Motor neuron (in vitro differentiated cells): ENCODE results near the gene ADAMTSL2. TPM values are rescaled to one million over a fixed set of nuclear protein-coding genes. Genes with fewer than 3 reads are reported as not detected.
A peak's percentile ranks its signal among the peaks of the same experiment; 100 is the strongest.

Experiments
- ATAC-seq, 8 experiments: fragments of 200-7000 bp; cut with Tn5 transposase; replicated peaks in 6 of 8; 2 replicates each; pipeline ENCODE4 v1.8.0; 2021; ENCODE audit warnings: mild to moderate bottlenecking in 8 of 8, moderate library complexity in 8 of 8
- H3K27ac ChIP-seq, 2 donors: fragments of 250-450 bp; sonication (Bioruptor Pico); 2 replicates each; pipeline ENCODE4 v1.9.0; 2021; ENCODE audit warnings: antibody characterized with exemption in 2 of 2, mild to moderate bottlenecking in 2 of 2, moderate library complexity in 1 of 2
- H3K4me1 ChIP-seq, 2 donors: fragments of 250-450 bp; sonication (Bioruptor Pico); replicated peaks in 1 of 2; 2 replicates each; pipeline ENCODE4 v1.6.1; 2021; ENCODE audit warnings: antibody characterized with exemption in 2 of 2, mild to moderate bottlenecking in 2 of 2, moderate library complexity in 1 of 2
- H3K4me3 ChIP-seq, 5 donors: fragments of 250-450 bp; sonication (Bioruptor Pico); 2 replicates each; pipeline ENCODE4 v1.9.0; 2021; ENCODE audit warnings: antibody characterized with exemption in 5 of 5, mild to moderate bottlenecking in 5 of 5, moderate library complexity in 4 of 5
- WGBS, 10 experiments: fragments of 450-650 bp; shearing (Covaris generic); methylation state at CpG; one replicate each; pipeline ENCODE4 v1.0.0; 2022; 5-methylcytosine and 5-hydroxymethylcytosine counted together
- in situ Hi-C, 9 experiments: fragments of 400-800 bp; cut with MboI; loops; one replicate each; pipeline ENCODE4 v1.15.0; 2021; ENCODE audit warnings: low sequenced_read_pairs in 9 of 9, low pct_unique_long_range_greater_than_20kb in 2 of 9; ENCODE audit not compliant: unreplicated experiment in 9 of 9
- total RNA-seq, 8 experiments: library from RNA; unstranded; fragments of 300-600 nt; gene quantifications; 2 replicates each; pipeline versions ENCODE4 v1.2.3 to v1.2.4, GENCODE V29; 2022

The ADAMTSL2 gene
- under 1 TPM in 7 of 8 experiments, not detected in 1; 0.10 to 0.93 (median 0.32) TPM for total RNA-seq

DNA sequence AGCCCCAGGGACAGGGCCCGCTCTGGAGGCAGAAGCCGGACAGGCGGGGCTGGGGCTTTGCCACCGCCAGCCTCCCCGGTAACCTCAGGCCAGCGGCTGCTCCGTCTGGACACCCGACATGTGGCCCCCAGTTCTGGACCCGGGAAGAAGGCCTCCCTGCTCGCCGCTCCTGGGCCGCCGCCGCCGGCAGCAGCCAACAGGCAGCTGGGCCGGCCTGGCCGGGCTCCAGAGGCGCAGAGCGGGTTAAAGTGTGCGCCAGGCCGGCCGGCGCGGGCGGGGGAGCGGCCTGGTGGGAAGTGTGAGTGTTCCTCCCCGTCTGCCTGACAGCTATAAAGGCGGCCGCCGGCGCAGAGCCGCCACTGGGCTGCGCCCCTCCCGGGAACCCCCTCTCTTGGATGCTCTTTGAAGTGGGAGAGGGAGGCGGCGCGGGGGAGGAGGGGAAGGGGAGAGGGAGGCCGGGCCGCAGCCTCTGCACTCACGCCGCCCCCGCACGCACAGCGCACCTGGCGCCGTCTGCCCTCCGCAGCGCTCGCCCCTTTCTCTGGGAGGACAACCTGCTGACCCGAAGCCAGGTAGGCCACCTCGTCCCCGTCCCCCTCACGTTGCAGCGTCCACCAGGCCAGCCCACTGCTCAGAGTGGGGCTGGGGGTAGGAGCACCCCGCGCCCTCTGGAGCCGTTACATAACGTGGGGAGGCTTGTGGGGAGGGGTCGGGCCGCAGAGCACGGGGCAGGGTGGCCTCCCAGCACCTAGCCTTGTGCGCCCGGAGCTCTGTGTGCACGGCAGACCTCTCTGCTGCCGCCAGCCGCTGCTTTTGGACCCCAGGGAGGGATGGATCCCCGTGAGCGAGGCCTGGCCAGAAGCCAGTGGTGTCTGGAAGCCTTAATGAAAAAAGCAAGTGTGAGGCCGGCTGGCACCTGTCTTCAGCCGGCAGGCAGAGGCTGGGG lies at the start of gene ADAMTSL2:
ADAMTSL2 (plus strand) TSS at position 359 of the 946 bp plus-strand sequence. CDS start 2,009 bp downstream, outside the sequence.
- 0 to 10% (median 1%) methylated on average over 1 to 8 of the region's 70 CpGs; no CpG with 5 or more reads in 6 of the 10 experiments for WGBS, 10 experiments

DNA sequence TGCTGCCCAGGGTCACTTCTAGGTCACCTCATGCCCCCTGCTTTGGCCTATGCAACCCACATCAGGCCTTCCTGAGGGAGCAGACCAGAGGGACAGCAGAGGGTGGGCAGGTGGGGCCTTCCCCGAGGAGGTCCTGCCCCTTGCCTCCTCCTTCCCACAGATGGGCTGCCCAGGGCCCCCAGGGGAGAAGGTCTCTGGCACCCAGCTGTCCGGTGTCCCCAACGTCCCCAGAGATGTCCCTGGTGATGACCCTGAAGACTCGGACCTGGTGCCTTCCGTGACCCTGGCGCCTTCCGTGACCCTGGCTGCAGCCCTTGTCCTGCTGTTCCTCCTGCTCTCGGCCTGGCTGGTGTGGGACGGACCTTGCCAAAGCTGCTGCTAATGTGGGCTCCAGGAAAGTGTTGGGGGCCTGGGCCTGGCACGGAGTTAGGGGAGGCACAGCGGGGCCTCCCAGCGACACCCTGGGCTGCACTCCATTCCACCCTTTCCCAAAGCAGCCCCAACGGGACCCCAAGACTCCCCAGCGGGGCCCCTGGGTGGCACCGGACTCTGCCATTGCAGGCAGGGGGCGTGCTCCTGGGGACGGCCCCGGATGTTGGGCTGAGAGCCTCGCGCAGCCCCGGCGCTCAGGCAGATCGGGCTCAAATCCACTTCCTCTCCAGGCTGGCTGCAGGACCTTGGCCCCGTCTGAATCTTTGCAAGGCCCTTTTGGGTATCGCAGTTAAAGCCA lies 48.8 kb upstream of the ADAMTSL2 start:
- H3K4me3 ChIP-seq: no peak overlapping the region
- in situ Hi-C loops: loop anchor here in 5 of 9 experiments (10.0 to 25.0 kb wide), 4 partner anchors 121 to 473 kb away; partner anchors contain the start of gene GTF3C5 (in 2 of the 5)
- 87% methylated on average over 4 of the region's 25 CpGs; no CpG with 5 or more reads in 9 of the 10 experiments for WGBS, 10 experiments

More for the DNA sequence above, at the start of gene ADAMTSL2:
- ATAC-seq: peak; percentile 83 to 87 (median 86)
- Histone ChIP-seq H3K27ac (peak within 1 kb of the TSS; percentile 15 to 38), H3K4me1 (peaks cover 30 to 39% of the 10 kb centered on the region in 2 donors), H3K4me3 (no peak within 1 kb of the TSS)
- in situ Hi-C loops: loop anchor here in 3 of 9 experiments (10.0 to 25.0 kb wide), 3 partner anchors 178 to 203 kb away; partner anchors contain the start of gene SARDH (in 1 of the 3)

DNA sequence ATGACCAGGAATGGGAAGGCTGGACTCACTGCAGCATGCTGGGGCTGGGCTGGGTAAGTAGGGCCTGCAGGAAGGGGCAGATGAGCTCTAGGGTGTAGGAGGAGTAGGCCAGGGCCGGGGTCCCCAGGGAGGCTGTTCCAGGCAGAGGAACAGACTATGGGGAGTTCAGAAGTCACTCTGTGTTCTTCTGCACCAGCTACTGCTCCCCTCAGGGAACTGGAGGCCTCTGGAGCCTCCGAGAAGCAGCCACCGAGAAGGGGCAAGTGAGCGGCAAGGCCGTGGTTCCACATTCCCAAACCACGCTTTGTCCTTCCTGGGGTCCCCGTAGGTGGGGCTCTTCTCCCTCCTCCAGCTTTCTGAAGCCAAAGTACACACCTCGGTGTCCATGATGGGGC lies 47.2 kb upstream of the ADAMTSL2 start:
- no peak overlapping the region for H3K4me3 ChIP-seq
- H3K4me1 ChIP-seq: peaks cover 7 to 8% of the 10 kb centered on the region in 2 donors
- ATAC-seq: no peak
- in situ Hi-C loops: loop anchor here in 5 of 9 experiments (10.0 to 25.0 kb wide), 4 partner anchors 123 to 475 kb away; partner anchors contain the start of gene GTF3C5 (in 2 of the 5)
- no peak overlapping the region for H3K27ac ChIP-seq
- WGBS, 10 experiments: 13 to 100% (median 89%) methylated on average over 1 to 5 of the region's 8 CpGs; no CpG with 5 or more reads in 5 of the 10 experiments

More for the DNA sequence above, 48.8 kb upstream of the ADAMTSL2 start:
- Histone ChIP-seq H3K4me1 (peaks cover 7 to 8% of the 10 kb centered on the region in 2 donors), H3K27ac (no peak overlapping the region)
- ATAC-seq: peak in 5 of 8 experiments; percentile 6 to 67 (median 12)

DNA sequence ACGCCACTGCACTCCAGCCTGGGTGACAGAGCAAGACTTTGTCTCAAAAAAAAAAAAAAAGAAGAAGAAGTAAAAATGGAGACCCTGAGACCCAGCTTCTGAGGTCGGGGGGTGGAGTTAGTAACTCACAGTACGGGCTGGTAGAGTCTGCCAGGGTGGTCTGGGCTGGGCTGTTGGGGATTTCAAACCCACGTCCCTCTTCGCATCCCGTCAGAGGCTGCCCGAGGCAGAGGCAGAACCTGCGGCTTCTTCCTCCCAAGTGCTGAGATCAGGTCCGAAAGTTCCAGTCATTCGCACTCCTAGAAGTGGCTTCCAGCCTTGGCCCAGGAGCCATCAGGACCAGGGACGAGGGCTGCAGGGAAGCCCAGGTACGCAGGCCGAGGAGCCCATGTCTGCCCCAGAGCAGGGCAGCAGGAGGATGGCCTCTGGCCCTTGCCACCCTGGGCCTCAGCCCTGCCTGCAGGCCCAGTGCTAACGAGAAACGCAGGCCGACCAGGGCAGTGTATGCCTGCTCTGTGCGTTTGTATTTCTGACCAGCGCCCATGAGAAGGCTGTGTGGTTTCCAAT lies 45.7 kb upstream of the ADAMTSL2 start:
- Histone ChIP-seq H3K4me1 (peaks cover 7 to 8% of the 10 kb centered on the region in 2 donors), H3K27ac (no peak overlapping the region), H3K4me3 (no peak overlapping the region)
- in situ Hi-C loops: loop anchor here in 5 of 9 experiments (10.0 to 25.0 kb wide), 4 partner anchors 124 to 476 kb away; partner anchors contain the start of gene GTF3C5 (in 2 of the 5)
- WGBS, 10 experiments: 50 to 100% (median 78%) methylated on average over 2 to 7 of the region's 18 CpGs; no CpG with 5 or more reads in 4 of the 10 experiments
- no peak for ATAC-seq

DNA sequence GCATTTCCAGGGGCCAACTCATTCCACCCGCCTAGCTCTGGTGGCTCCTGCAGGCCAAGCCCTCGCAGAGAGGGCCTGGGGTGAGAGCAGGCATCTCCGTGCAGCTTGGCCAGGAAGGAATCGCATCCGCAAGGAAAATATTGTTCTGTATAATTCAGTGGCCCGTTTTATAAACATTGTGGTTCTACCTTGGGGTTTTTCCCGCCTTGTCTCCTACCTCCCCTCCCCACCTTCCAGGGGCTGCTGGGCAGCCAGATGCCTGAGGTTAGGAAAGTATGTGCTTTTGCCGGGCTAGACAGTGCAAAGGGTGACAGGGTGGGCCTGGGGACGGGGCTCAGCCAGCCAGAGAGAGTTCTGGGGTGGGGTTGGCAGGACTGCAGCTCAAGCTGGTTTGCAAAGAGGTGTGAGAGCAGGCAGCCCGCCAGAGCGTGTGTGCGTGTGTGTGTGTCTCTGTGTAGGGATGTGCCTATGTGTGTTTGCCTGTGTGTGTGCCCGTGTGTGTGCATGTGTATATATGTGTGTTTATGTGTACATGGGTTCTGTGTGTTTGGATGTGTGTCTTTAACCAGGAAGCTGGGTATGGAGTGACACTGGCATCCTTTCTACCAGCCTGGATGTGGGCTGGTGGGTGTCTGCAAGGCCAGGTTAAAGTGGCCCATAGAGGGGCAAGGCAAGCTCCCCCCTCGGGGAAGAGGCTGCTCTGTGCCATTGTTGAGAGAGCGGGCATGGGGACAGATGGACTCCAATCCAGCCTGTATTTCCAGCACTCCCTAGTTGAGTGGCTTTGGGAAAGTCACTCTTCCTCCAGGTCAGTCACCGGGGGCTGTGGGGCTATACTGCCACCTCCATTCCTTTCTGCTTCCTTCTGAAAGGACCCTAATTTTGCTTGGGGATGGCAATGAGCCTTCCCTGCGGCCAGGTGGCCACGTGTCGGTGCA lies 45.0 kb upstream of the ADAMTSL2 start:
- ATAC-seq: no peak
- 20 to 88% (median 61%) methylated on average over 1 to 10 of the region's 19 CpGs; no CpG with 5 or more reads in 4 of the 10 experiments for WGBS, 10 experiments
- in situ Hi-C loops: loop anchor here in 5 of 9 experiments (10.0 to 25.0 kb wide), 4 partner anchors 125 to 477 kb away; partner anchors contain the start of gene GTF3C5 (in 2 of the 5)
- Histone ChIP-seq H3K4me1 (peaks cover 7 to 8% of the 10 kb centered on the region in 2 donors), H3K4me3 (no peak overlapping the region), H3K27ac (no peak overlapping the region)

DNA sequence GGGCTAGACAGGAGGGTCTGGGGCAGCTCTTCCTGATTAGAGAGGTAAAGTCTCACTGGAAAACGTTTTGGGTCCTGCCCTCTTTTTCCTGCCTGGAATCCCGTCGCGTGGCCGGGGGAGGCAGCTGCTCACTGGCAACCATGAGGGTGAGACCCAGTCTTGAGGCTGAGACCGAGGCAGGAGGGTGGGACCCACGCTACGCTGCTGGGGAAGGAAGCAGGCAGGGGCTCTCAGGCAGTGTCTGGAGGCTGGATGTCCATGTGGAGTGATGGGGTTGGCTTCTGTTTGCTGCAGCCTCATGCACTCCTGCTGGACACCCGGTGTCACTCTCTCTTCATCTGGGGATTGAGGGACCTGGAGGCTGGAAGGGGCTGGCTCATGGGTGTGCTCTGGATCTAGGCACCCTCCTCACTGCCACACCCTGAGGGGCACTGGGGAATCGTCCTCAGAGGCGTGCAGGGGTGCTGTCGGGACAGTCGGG lies 44.3 kb upstream of the ADAMTSL2 start:
- ATAC-seq: no peak
- no peak overlapping the region for H3K27ac ChIP-seq
- no peak overlapping the region for H3K4me3 ChIP-seq
- in situ Hi-C loops: loop anchor here in 5 of 9 experiments (25.0 kb wide), 3 partner anchors 303 to 478 kb away; partner anchors contain the start of gene GTF3C5 (in 2 of the 5)
- H3K4me1 ChIP-seq: peaks cover under 1 to 2% of the 10 kb centered on the region in 2 donors
- 40 to 63% (median 57%) methylated on average over 1 to 7 of the region's 13 CpGs; no CpG with 5 or more reads in 6 of the 10 experiments for WGBS, 10 experiments

DNA sequence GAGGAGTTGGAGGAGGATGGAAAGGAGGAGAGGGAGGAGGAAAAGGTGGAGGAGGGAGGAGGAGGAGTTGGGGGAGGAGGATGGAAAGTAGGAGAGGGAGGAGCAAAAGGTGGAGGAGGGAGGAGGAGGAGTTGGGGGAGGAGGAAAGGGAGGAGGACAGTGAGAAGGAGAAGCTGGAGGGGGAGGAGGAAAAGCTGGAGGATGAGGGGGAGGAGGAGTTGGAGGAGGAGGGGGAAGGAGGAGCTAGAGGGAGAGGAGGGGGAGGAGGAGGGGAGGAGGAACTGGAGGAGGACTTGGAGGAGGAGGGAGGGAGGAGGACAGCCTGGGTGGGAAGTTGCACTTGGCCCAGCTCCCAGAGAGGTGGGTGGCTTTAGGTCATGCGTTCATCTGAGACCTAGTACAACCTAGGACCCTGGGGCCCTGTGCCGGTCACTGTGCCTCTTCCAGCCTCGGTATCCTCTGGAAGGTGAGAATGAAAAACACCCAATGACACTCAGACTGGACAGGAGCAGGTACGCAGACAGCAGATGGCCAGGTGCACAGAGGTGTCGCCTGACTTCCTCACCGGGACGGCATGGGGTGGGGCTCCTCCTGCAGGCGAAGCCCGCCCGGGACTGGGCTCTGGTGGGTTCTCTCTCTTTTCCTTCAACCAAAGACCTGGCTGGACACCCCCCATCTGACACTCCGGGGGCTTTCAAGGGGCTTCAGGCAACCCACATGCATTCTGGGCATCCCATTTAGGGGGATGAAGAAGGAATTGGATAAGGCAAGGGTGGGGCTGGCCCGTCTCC lies 43.4 kb upstream of the ADAMTSL2 start:
- Histone ChIP-seq H3K4me1 (no peaks in the 10 kb centered on the region), H3K4me3 (no peak overlapping the region), H3K27ac (no peak overlapping the region)
- no peak for ATAC-seq
- in situ Hi-C loops: loop anchor here in 5 of 9 experiments (25.0 kb wide), 3 partner anchors 304 to 479 kb away; partner anchors contain the start of gene GTF3C5 (in 2 of the 5)
- 60 to 73% (median 60%) methylated on average over 1 to 3 of the region's 12 CpGs; no CpG with 5 or more reads in 7 of the 10 experiments for WGBS, 10 experiments

DNA sequence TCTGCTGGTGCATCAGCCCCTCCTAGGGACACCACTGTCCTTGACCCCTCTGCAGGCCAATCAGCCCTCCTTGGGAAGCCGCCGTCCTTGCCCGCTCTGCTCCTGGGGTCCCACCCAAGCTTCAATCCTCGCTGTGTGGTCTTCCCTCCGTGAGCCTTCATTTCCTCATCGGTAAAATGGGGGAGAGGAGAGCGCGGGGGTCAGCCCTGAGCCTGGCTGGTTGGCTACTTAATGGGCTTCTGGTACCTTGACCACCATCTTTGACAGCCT lies 42.9 kb upstream of the ADAMTSL2 start:
- in situ Hi-C loops: loop anchor here in 5 of 9 experiments (25.0 kb wide), 3 partner anchors 304 to 479 kb away; partner anchors contain the start of gene GTF3C5 (in 2 of the 5)
- WGBS, 10 experiments: 78 to 100% (median 88%) methylated on average over 1 to 5 of the region's 8 CpGs; no CpG with 5 or more reads in 6 of the 10 experiments
- no peak overlapping the region for H3K4me3 ChIP-seq
- no peak for ATAC-seq
- peaks cover 0 to under 1% of the 10 kb centered on the region in 2 donors for H3K4me1 ChIP-seq
- no peak overlapping the region for H3K27ac ChIP-seq

DNA sequence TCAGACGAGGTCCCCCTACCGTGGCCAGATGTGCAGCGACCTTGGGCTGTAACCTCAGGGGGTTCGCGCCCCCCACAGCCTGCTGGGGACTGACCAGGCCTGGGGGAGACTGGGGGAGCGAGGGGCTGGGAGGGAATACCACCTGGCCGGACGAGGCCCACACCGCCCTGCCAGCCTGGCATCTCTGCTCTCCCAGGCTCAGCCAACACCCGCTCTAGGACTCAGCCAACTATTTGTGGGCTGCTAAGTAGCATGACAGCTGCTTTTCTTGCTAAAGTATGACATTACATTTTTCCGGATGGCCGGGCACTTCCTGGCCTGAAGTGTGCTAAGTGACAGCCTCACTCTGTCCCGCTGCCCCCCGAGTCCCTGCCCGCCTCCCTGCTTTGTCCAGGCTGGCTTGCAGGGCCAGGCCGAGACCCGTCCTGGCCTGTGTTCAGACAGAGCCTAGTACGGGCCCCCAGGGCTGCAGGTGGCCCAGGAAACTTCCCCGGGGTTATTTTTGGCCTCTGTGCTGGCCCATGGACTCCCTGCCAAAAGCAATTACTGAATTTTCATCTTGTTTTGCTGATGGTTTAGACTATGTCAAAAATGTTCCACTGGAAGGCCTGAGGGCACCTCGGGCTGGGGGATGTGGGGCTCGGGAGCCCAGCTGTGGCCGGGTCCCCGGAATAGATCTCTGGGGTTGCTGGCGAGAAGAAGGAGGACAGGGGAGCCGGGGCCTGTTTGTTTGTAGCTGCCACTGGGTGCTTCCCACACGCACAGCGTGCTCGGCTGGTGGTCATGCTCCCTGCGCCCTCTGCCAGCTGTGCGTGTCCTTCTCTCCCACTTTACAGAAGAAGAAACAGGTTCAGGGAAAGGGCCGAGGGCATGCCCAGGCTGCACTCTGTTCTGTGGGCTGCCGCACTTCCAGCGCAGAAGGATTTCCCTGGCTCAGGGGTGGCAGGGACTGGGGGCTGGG lies 42.2 kb upstream of the ADAMTSL2 start:
- peaks cover 6 to 8% of the 10 kb centered on the region in 2 donors for H3K4me1 ChIP-seq
- ATAC-seq: peak in 4 of 8 experiments; percentile 26 to 64 (median 54)
- no peak overlapping the region for H3K4me3 ChIP-seq
- no peak overlapping the region for H3K27ac ChIP-seq
- WGBS, 10 experiments: 40 to 80% (median 60%) methylated on average over 1 to 5 of the region's 33 CpGs; no CpG with 5 or more reads in 5 of the 10 experiments
- in situ Hi-C loops: loop anchor here in 5 of 9 experiments (25.0 kb wide), 3 partner anchors 305 to 480 kb away; partner anchors contain the start of gene GTF3C5 (in 2 of the 5)
